GM12878 (cell line): Measurements from ENCODE around the gene CD164L2. TPM values are rescaled to one million over a fixed set of nuclear protein-coding genes. Genes with fewer than 3 reads are reported as not detected.
"Not testable (repeated sequence)": the region's sequence is repeated elsewhere in the genome, so short reads cannot be mapped to it uniquely, and the experiment has no call there.

Experiments
- ATAC-seq: fragments of 200-7000 bp; cut with Tn5 transposase; 3 replicates; pipeline ENCODE4 v1.9.1; 2020; ENCODE audit warnings: mild to moderate bottlenecking, moderate library complexity
- BruUV-seq: library from RNA; stranded (reverse); fragments of 400-500 nt; replicated peaks from 2 replicates; lab custom pipeline; 2021; lab: Mats Ljungman, UMichigan
- CTCF ChIA-PET: fragments of 300-600 bp; sonication (Branson Sonifier 250); formaldehyde crosslinking; extraction: SDS; loops from one replicate; lab custom pipeline; 2021; ENCODE audit warnings: inconsistent platforms; lab: Yijun Ruan, JAX
- POLR2A ChIA-PET: fragments of 350-600 bp; formaldehyde crosslinking; extraction: SDS; loops from one replicate; lab custom pipeline; 2021; ENCODE audit warnings: inconsistent platforms; lab: Charles Lee
- RAD21 ChIA-PET: fragments of 300-600 bp; sonication (Branson Sonifier 250); formaldehyde crosslinking; loops from one replicate; lab custom pipeline; 2023; ENCODE audit warnings: antibody characterized with exemption; ENCODE audit not compliant: unreplicated experiment; lab: Charles Lee
- SMC1A ChIA-PET: fragments of 300-600 bp; sonication (Branson Sonifier 250); formaldehyde crosslinking; loops from one replicate; lab custom pipeline; 2023; ENCODE audit not compliant: unreplicated experiment, uncharacterized antibody; lab: Charles Lee
- DNase-seq: peaks from one replicate; pipeline ENCODE4 v3.0.0-alpha.2; 2011; ENCODE audit warnings: low read depth, low spot score
- FAIRE-seq: peaks from 3 replicates; lab custom pipeline; 2011; peaks lifted over from hg19 to GRCh38; lab: Jason Lieb, UNC
- H2AFZ ChIP-seq: 2 replicates; pipeline ENCODE4 v1.6.0; 2011; ENCODE audit warnings: low read depth, low read length, control low read depth; ENCODE audit not compliant: control insufficient read depth
- H3K27ac ChIP-seq: 2 replicates; pipeline ENCODE4 v1.5.1; 2011; ENCODE audit warnings: control low read depth; ENCODE audit not compliant: control insufficient read depth, insufficient read depth
- H3K27me3 ChIP-seq, 2 experiments: replicated peaks in 1 of 2; 2 replicates each; pipeline versions ENCODE4 v1.6.0 to v1.6.1; 2011; ENCODE audit warnings: low read length in 1 of 2; ENCODE audit not compliant: control insufficient read depth in 2 of 2, insufficient read depth in 2 of 2
- H3K36me3 ChIP-seq, 2 experiments: 2 replicates each; pipeline ENCODE4 v1.5.1; 2011; ENCODE audit warnings: low read length in 1 of 2; ENCODE audit not compliant: control insufficient read depth in 2 of 2, insufficient read depth in 2 of 2
- H3K4me1 ChIP-seq: 2 replicates; pipeline ENCODE4 v1.6.1; 2011; ENCODE audit warnings: mild to moderate bottlenecking, low read length, moderate library complexity, mixed read lengths; ENCODE audit not compliant: control insufficient read depth, insufficient read depth
- H3K4me2 ChIP-seq: 2 replicates; pipeline ENCODE4 v1.6.0; 2011; ENCODE audit warnings: control low read depth; ENCODE audit not compliant: control insufficient read depth, insufficient read depth
- H3K4me3 ChIP-seq: fragments of 200-600 bp; sonication (generic); 2 replicates; pipeline ENCODE4 v1.5.1; 2016
- H3K79me2 ChIP-seq: 2 replicates; pipeline ENCODE4 v1.6.0; 2011; ENCODE audit warnings: low read length; ENCODE audit not compliant: control insufficient read depth, insufficient read depth
- H3K9ac ChIP-seq: 2 replicates; pipeline ENCODE4 v1.8.0; 2011; ENCODE audit warnings: low read length, control low read depth, mixed read lengths; ENCODE audit not compliant: control insufficient read depth, insufficient read depth
- H3K9me3 ChIP-seq: replicated peaks from 3 replicates; pipeline ENCODE4 v1.5.1; 2011; ENCODE audit warnings: mild to moderate bottlenecking, low read length; ENCODE audit not compliant: control insufficient read depth, insufficient read depth
- H4K20me1 ChIP-seq: 2 replicates; pipeline ENCODE4 v1.6.0; 2011; ENCODE audit not compliant: control insufficient read depth, insufficient read depth
- CBFB ChIP-seq: IDR thresholded peaks from 2 replicates; pipeline ENCODE4 v1.6.1; 2016; ENCODE audit warnings: antibody characterized with exemption, low read depth
- FOXK2 ChIP-seq: fragments of 450-650 bp; IDR thresholded peaks from 2 replicates; pipeline ENCODE4 v1.6.1; 2017; ENCODE audit warnings: mild to moderate bottlenecking, moderate library complexity
- IKZF2 ChIP-seq, 2 experiments: fragments of 450-650 bp; IDR thresholded peaks; 2 replicates each; pipeline ENCODE4 v1.6.1; 2017; ENCODE audit warnings: mild to moderate bottlenecking in 2 of 2, moderate library complexity in 2 of 2
- POLR2A ChIP-seq: IDR thresholded peaks from 2 replicates; pipeline ENCODE4 v1.6.1; 2011; ENCODE audit warnings: low read depth, mild to moderate bottlenecking, low read length
- RUNX3 ChIP-seq: IDR thresholded peaks from 2 replicates; pipeline ENCODE4 v1.6.1; 2012; ENCODE audit warnings: low read length, inconsistent platforms
- ZBED1 ChIP-seq: IDR thresholded peaks from 2 replicates; pipeline ENCODE4 v1.6.1; 2016; ENCODE audit warnings: borderline replicate concordance
- WGBS: methylation state at CpG from one replicate; pipeline ENCODE4 v1.1.6; 2016; ENCODE audit warnings: low lambda C conversion rate; ENCODE audit not compliant: insufficient replicate concordance, insufficient coverage; ENCODE audit errors: missing lambda C conversion rate; 5-methylcytosine and 5-hydroxymethylcytosine counted together
- in situ Hi-C: fragments of 300-500 bp; cut with MboI; formaldehyde crosslinking; loops from 9 replicates; pipeline ENCODE4 v1.14.3; 2018; ENCODE audit warnings: mixed read lengths
- intact Hi-C: fragments of 100-400 bp; cut with micrococcal nuclease; formaldehyde crosslinking; loops from one replicate; pipeline ENCODE4 v1.14.2; 2022; ENCODE audit not compliant: unreplicated experiment
- polyA plus RNA-seq, 11 experiments: library from polyadenylated mRNA; depleted of rRNA in 4 of 11; unstranded in 6 of 11; stranded (reverse) in 5 of 11; fragments of >200 nt; fragmentation: Nextera tagmentation in 4 of 11; fragmentation: Illumina TruSeq in 1 of 11; extraction: Ambion mirVana in 4 of 11; extraction: Trizol in 1 of 11; gene quantifications; 1 replicate in 1 of 11; 2 replicates in 10 of 11; pipeline versions ENCODE4 v1.2.1 to v1.2.3, GENCODE V29; 2011 to 2016; ENCODE audit warnings: inconsistent platforms in 2 of 11, missing spikeins in 2 of 11, low read depth in 1 of 11
- total RNA-seq, 4 experiments: library from RNA; depleted of rRNA in 3 of 4; stranded (reverse); fragments of >200 nt in 3 of 4; fragmentation: Illumina TruSeq in 1 of 4; extraction: Trizol in 1 of 4; gene quantifications; 2 replicates each; pipeline versions ENCODE4 v1.2.1 to v1.2.3, GENCODE V29; 2013 to 2021
- TF ChIP-seq, protein P1 (sequence below): fragments of 450-650 bp; formaldehyde crosslinking; IDR thresholded peaks from 2 replicates; pipeline ENCODE4 v1.4.0; 2022; ENCODE audit warnings: mild to moderate bottlenecking, moderate library complexity

Gene CD164L2
- total and polyA plus RNA-seq, 10 of the 15 experiments (the other 5 are each of a cell fraction or from before 2014, with no cell fraction given) = not detected

DNA sequence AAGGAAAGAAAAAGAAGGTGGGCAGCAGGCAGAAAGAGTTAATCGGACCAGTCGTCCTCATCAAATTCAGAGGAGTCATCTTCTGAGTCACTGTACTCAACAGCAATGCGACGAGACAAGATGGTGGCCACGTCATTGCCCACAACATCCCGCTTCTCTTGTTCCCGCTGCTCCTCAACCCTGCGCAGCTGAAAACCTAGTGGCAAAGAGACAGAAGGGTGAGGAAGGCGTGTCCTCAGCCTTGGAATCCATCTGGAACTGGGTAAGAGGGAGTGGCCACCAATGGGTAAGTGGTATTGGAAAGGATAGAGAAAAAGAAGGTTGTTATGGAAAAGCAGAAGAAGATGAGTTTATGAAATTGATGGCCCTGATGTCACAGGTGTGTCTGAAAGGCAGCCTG, 25.0 kb upstream of the CD164L2 start (continued):
- TF ChIP-seq IKZF2 (IDR thresholded peaks at IDR 0.05) = no peak
- TF ChIP-seq ZBED1 = no peak
- TF ChIP-seq CBFB = no peak
- TF ChIP-seq FOXK2 = no peak
- TF ChIP-seq, all 136 proteins: peak for 0

DNA sequence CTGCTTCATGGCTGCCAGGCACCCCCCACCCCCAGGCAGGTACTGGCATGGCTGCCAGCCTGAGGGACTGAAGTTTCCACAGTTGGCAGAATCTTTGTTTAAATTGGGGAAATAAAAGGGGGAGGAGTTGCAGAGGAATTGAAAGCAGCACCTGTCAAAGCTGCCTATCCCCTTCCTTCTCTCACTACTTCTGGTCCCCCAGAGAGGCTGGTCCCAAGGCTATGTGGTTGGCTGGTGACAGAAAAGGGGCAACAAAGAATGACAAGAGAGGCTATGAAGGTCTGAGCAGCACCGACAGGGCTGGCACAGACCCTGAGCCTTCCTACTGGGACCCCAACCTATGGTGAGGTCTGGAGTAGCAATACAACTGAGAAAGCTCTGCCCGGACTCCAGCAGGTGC, 23.7 kb upstream of the CD164L2 start:
- POLR2A ChIA-PET, DNase-seq, H3K27ac ChIP-seq: not testable (repeated sequence)

GRCh38 chr1:27406362-27406680, 23.2 kb upstream of the CD164L2 start:
- TF ChIP-seq, protein P1, sequence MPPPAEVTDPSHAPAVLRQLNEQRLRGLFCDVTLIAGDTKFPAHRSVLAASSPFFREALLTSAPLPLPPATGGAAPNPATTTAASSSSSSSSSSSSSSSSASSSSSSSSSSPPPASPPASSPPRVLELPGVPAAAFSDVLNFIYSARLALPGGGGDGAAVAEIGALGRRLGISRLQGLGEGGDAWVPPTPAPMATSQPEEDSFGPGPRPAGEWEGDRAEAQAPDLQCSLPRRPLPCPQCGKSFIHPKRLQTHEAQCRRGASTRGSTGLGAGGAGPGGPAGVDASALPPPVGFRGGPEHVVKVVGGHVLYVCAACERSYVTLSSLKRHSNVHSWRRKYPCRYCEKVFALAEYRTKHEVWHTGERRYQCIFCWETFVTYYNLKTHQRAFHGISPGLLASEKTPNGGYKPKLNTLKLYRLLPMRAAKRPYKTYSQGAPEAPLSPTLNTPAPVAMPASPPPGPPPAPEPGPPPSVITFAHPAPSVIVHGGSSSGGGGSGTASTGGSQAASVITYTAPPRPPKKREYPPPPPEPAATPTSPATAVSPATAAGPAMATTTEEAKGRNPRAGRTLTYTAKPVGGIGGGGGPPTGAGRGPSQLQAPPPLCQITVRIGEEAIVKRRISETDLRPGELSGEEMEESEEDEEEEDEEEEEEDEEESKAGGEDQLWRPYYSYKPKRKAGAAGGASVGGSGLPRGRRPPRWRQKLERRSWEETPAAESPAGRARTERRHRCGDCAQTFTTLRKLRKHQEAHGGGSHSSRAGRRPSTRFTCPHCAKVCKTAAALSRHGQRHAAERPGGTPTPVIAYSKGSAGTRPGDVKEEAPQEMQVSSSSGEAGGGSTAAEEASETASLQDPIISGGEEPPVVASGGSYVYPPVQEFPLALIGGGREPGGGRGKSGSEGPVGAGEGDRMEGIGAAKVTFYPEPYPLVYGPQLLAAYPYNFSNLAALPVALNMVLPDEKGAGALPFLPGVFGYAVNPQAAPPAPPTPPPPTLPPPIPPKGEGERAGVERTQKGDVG (CRISPR knock-in tag) = no peak
- 0 out of 2 replicates have a peak, but pooled peaks have one; percentile 21 for TF ChIP-seq POLR2A
- TF ChIP-seq RUNX3 = no peak
- no peak overlapping the region for H2AFZ ChIP-seq
- H3K4me3 ChIP-seq = no peak overlapping the region
- ChIA-PET POLR2A (no interaction called here), RAD21 (interaction anchor here (1.4 kb wide), 1 partner anchor 59 kb away, joined by 3 read pairs; no protein-coding TSS in a partner anchor), SMC1A (no interaction called here), CTCF (interaction anchor here (0.9 to 1.1 kb wide), 3 partner anchors 11 to 105 kb away, joined by 3 to 4 read pairs (median 3); no protein-coding TSS in a partner anchor)
- no peak for DNase-seq
- no TSS peak for BruUV-seq
- 92% methylated on average over 4 of the region's 4 CpGs for WGBS
- in situ Hi-C loops = no loop called here
- H3K9me3 ChIP-seq = no peaks in the 10 kb centered on the region
- peaks cover 20% of the 10 kb centered on the region for H3K4me1 ChIP-seq
- H3K27ac ChIP-seq = no peak overlapping the region
- H3K27me3 ChIP-seq = no peaks in the 10 kb centered on the region
- ATAC-seq = no peak
- H3K79me2 ChIP-seq = no peaks in the 10 kb centered on the region
- H4K20me1 ChIP-seq = no peaks in the 10 kb centered on the region
- peaks cover 20 to 23% of the 10 kb centered on the region in 2 experiments for H3K36me3 ChIP-seq
- no peak overlapping the region for H3K4me2 ChIP-seq
- no peak overlapping the region for H3K9ac ChIP-seq
- no peak for FAIRE-seq
- intact Hi-C loops = no loop called here

More for the DNA sequence above, 23.7 kb upstream of the CD164L2 start:
- intact Hi-C loops, BruUV-seq, RAD21 ChIA-PET, H3K4me3 ChIP-seq, in situ Hi-C loops, H3K9me3 ChIP-seq, H3K9ac ChIP-seq, H4K20me1 ChIP-seq, H3K79me2 ChIP-seq, H2AFZ ChIP-seq, H3K27me3 ChIP-seq, ATAC-seq, SMC1A ChIA-PET, FAIRE-seq, H3K4me2 ChIP-seq: not testable (repeated sequence)
- 45% methylated on average over 2 of the region's 2 CpGs for whole genome bisulfite sequencing
- Histone ChIP-seq H3K4me1 (peaks cover 20% of the 10 kb centered on the region), H3K36me3 (peaks cover 20 to 23% of the 10 kb centered on the region in 2 experiments)
- CTCF ChIA-PET = interaction anchor here (0.9 to 1.1 kb wide), 2 partner anchors 12 to 105 kb away, joined by 3 to 4 read pairs; no protein-coding TSS in a partner anchor
